K562 (cell line): ENCODE data around the gene NPR2. TPM values are rescaled to one million over a fixed set of nuclear protein-coding genes. Genes with fewer than 3 reads are reported as not detected.

Experiments
- E2F4 ChIP-seq: sonication (generic); formaldehyde crosslinking; IDR thresholded peaks from 2 replicates; pipeline ENCODE4 v1.8.0; 2022; ENCODE audit warnings: mild to moderate bottlenecking, low read depth, missing genetic modification reagents
- ETS1 ChIP-seq: conservative IDR thresholded peaks from 2 replicates; pipeline ENCODE4 v1.6.1; 2011; ENCODE audit warnings: low read depth, mild to moderate bottlenecking, low read length; ENCODE audit not compliant: control insufficient read depth
- HOMEZ ChIP-seq: fragments of 250-450 bp; sonication (Bioruptor Pico); IDR thresholded peaks from 2 replicates; pipeline ENCODE4 v1.4.0; 2020; ENCODE audit warnings: mild to moderate bottlenecking, moderate library complexity
- POLR3A ChIP-seq: IDR thresholded peaks from 2 replicates; pipeline ENCODE4 v1.6.1; 2011; ENCODE audit warnings: borderline replicate concordance, mild to moderate bottlenecking, moderate library complexity; ENCODE audit not compliant: insufficient read length, insufficient read depth; ENCODE audit errors: extremely low read depth
- RB1 ChIP-seq: fragments of 450-650 bp; IDR thresholded peaks from 2 replicates; pipeline ENCODE4 v1.6.1; 2017; ENCODE audit warnings: low read depth, mild to moderate bottlenecking
- REST ChIP-seq, 2 experiments: fragments of 450-650 bp; formaldehyde crosslinking in 1 of 2; IDR thresholded peaks; 2 replicates each; pipeline versions ENCODE4 v1.4.0 to v1.6.1; 2014 to 2020; ENCODE audit warnings: mild to moderate bottlenecking in 2 of 2, borderline replicate concordance in 1 of 2, low read depth in 1 of 2
- SIX5 ChIP-seq, 2 experiments: IDR thresholded peaks; 2 replicates each; pipeline ENCODE4 v1.6.1; 2011; ENCODE audit warnings: low read length in 2 of 2, borderline replicate concordance in 1 of 2, low read depth in 1 of 2, mild to moderate bottlenecking in 1 of 2, moderate library complexity in 1 of 2; ENCODE audit not compliant: insufficient read depth in 1 of 2
- VEZF1 ChIP-seq: fragments of 200-800 bp; sonication (Bioruptor generic); IDR thresholded peaks from 2 replicates; pipeline ENCODE4 v1.6.1; 2017; ENCODE audit warnings: missing genetic modification characterization, missing compliant biosample characterization
- polyA plus RNA-seq, 8 experiments: library from polyadenylated mRNA; depleted of rRNA in 4 of 8; stranded (reverse) in 5 of 8; unstranded in 3 of 8; fragments of >200 nt; fragmentation: Nextera tagmentation in 2 of 8; fragmentation: Illumina TruSeq in 1 of 8; extraction: Ambion mirVana in 2 of 8; extraction: Trizol in 1 of 8; gene quantifications; 2 replicates each; pipeline versions ENCODE4 v1.2.1 to v1.2.3, GENCODE V29; 2011 to 2014; ENCODE audit warnings: inconsistent platforms in 1 of 8, missing spikeins in 1 of 8
- total RNA-seq, 7 experiments: library from RNA; depleted of rRNA in 6 of 7; stranded (reverse); fragments of >200 nt in 6 of 7; fragmentation: Illumina TruSeq in 2 of 7; extraction: Trizol in 2 of 7; gene quantifications; 2 replicates each; pipeline versions ENCODE4 v1.2.1 to v1.2.3, GENCODE V29; 2011 to 2021; ENCODE audit warnings: low replicate concordance in 1 of 7

The NPR2 gene
- total and polyA plus RNA-seq, 9 of the 15 experiments (the other 6 are each of a cell fraction or from before 2014, with no cell fraction given), result 2.4 to 12.9 (median 6.0) TPM

- TF ChIP-seq REST (IDR thresholded peaks at IDR 0.05; ENCODE audit: borderline replicate concordance) (peak; percentile 54; the same call in 1 of the 2 replicates), REST (CRISPR knock-in tag; IDR thresholded peaks at IDR 0.05; ENCODE audit: low read depth) (no peak), E2F4 (CRISPR knock-in tag) (no peak), ETS1 (no peak), RB1 (0 out of 2 replicates have a peak, but pooled peaks have one; percentile 5), POLR3A (no peak), VEZF1 (no peak), SIX5 (IDR thresholded peaks at IDR 0.05; ENCODE audit: borderline replicate concordance in 1 of 2, insufficient read depth in 1 of 2, low read depth in 1 of 2, low read length in 2 of 2) (no peak), HOMEZ (no peak)
Measured at GRCh38 chr9:35826071-35826701, 34.8 kb downstream of the NPR2 start (continued).
